H9 (cell line): ENCODE measurements around the gene PPP2R5E. TPM values are rescaled to one million over a fixed set of nuclear protein-coding genes. Genes with fewer than 3 reads are reported as not detected.

Experiments
- DNase-seq: peaks from one replicate; pipeline ENCODE4 v3.0.0-alpha.2; 2017
- H2AFZ ChIP-seq: one replicate; pipeline ENCODE4 v1.6.1; 2013; ENCODE audit warnings: mild to moderate bottlenecking, low read length, control low read depth, moderate library complexity
- H2AK5ac ChIP-seq: 2 replicates; pipeline ENCODE4 v1.6.1; 2013; ENCODE audit warnings: low read length, control low read depth, mixed read lengths; ENCODE audit not compliant: insufficient read length
- H2BK120ac ChIP-seq: one replicate; pipeline ENCODE4 v1.6.1; 2013; ENCODE audit warnings: low read depth, mild to moderate bottlenecking, low read length, control low read depth, inconsistent platforms; ENCODE audit not compliant: poor library complexity, severe bottlenecking
- H2BK12ac ChIP-seq: 2 replicates; pipeline ENCODE4 v1.6.1; 2013; ENCODE audit warnings: low read length, control low read depth, mixed read lengths, low read depth; ENCODE audit not compliant: insufficient read length
- H2BK15ac ChIP-seq: 2 replicates; pipeline ENCODE4 v1.6.1; 2013; ENCODE audit warnings: low read depth, low read length, control low read depth
- H2BK20ac ChIP-seq: one replicate; pipeline ENCODE4 v1.6.1; 2013; ENCODE audit warnings: low read depth, mild to moderate bottlenecking, low read length, control low read depth, inconsistent platforms; ENCODE audit not compliant: poor library complexity, severe bottlenecking
- H2BK5ac ChIP-seq: 2 replicates; pipeline ENCODE4 v1.6.1; 2013; ENCODE audit warnings: low read length, control low read depth, mixed read lengths; ENCODE audit not compliant: insufficient read length
- H3K14ac ChIP-seq: 2 replicates; pipeline ENCODE4 v1.6.1; 2013; ENCODE audit warnings: low read length, control low read depth; ENCODE audit not compliant: insufficient read depth
- H3K18ac ChIP-seq: 2 replicates; pipeline ENCODE4 v1.6.1; 2013; ENCODE audit warnings: low read depth, mild to moderate bottlenecking, mixed read lengths, low read length, control low read depth; ENCODE audit not compliant: insufficient read length
- H3K23ac ChIP-seq: 2 replicates; pipeline ENCODE4 v1.6.1; 2013; ENCODE audit warnings: low read length, control low read depth, mixed read lengths, low read depth; ENCODE audit not compliant: insufficient read length
- H3K23me2 ChIP-seq: 2 replicates; pipeline ENCODE4 v1.6.1; 2013; ENCODE audit warnings: low read depth, mild to moderate bottlenecking, mixed read lengths, low read length, control low read depth; ENCODE audit not compliant: insufficient read length, poor library complexity, severe bottlenecking
- H3K27ac ChIP-seq: 2 replicates; pipeline ENCODE4 v1.5.1; 2013; ENCODE audit warnings: low read length, control low read depth, mixed read lengths, low read depth; ENCODE audit not compliant: insufficient read length
- H3K27me3 ChIP-seq: 2 replicates; pipeline ENCODE4 v1.6.1; 2013; ENCODE audit warnings: low read length, control low read depth, inconsistent platforms; ENCODE audit not compliant: insufficient read depth
- H3K4ac ChIP-seq: 2 replicates; pipeline ENCODE4 v1.6.1; 2013; ENCODE audit warnings: low read depth, mild to moderate bottlenecking, control low read depth, inconsistent platforms, low read length, moderate library complexity
- H3K4me1 ChIP-seq: 2 replicates; pipeline ENCODE4 v1.6.1; 2013; ENCODE audit warnings: low read length, control low read depth, inconsistent platforms; ENCODE audit not compliant: insufficient read depth
- H3K4me2 ChIP-seq: 2 replicates; pipeline ENCODE4 v1.6.1; 2013; ENCODE audit warnings: low read length, control low read depth, mixed read lengths; ENCODE audit not compliant: insufficient read length, insufficient read depth
- H3K56ac ChIP-seq: 2 replicates; pipeline ENCODE4 v1.6.1; 2013; ENCODE audit warnings: low read depth, mild to moderate bottlenecking, mixed read lengths, low read length, control low read depth; ENCODE audit not compliant: insufficient read length
- H3K79me1 ChIP-seq: 2 replicates; pipeline ENCODE4 v1.6.1; 2013; ENCODE audit warnings: low read depth, mild to moderate bottlenecking, moderate library complexity, low read length, control low read depth, inconsistent platforms; ENCODE audit not compliant: insufficient read depth, poor library complexity, severe bottlenecking
- H3K79me2 ChIP-seq: 2 replicates; pipeline ENCODE4 v1.6.1; 2013; ENCODE audit warnings: low read length, control low read depth, inconsistent platforms; ENCODE audit not compliant: insufficient read depth
- H3K9ac ChIP-seq: 2 replicates; pipeline ENCODE4 v1.6.1; 2013; ENCODE audit warnings: low read length, control low read depth, mixed read lengths; ENCODE audit not compliant: insufficient read length; ENCODE audit errors: extremely low read depth
- H3K9me3 ChIP-seq: one replicate; pipeline ENCODE4 v1.6.1; 2013; ENCODE audit warnings: low read depth, low read length, inconsistent platforms; ENCODE audit not compliant: control insufficient read depth
- H3T11ph ChIP-seq: one replicate; pipeline ENCODE4 v1.6.1; 2013; ENCODE audit warnings: mild to moderate bottlenecking, low read length, control low read depth, inconsistent platforms
- H4K20me1 ChIP-seq: one replicate; pipeline ENCODE4 v1.6.1; 2013; ENCODE audit not compliant: control insufficient read depth, insufficient read length, insufficient read depth
- H4K5ac ChIP-seq: 2 replicates; pipeline ENCODE4 v1.6.1; 2013; ENCODE audit warnings: low read depth, mild to moderate bottlenecking, mixed read lengths, low read length, control low read depth; ENCODE audit not compliant: insufficient read length
- H4K8ac ChIP-seq: replicated peaks from 2 replicates; pipeline ENCODE4 v1.6.1; 2013; ENCODE audit warnings: low read length, control low read depth, mixed read lengths, low read depth; ENCODE audit not compliant: insufficient read length
- H4K91ac ChIP-seq: 2 replicates; pipeline ENCODE4 v1.6.1; 2013; ENCODE audit warnings: low read depth, mild to moderate bottlenecking, moderate library complexity, mixed read lengths, low read length, control low read depth; ENCODE audit not compliant: insufficient read length
- H3K27ac Mint-ChIP-seq, 3 experiments: 2 replicates in 2 of 3; 3 replicates in 1 of 3; pipeline ENCODE4 v1.8.0; 2020 to 2021; ENCODE audit warnings: mixed read lengths in 3 of 3, mild to moderate bottlenecking in 1 of 3, moderate library complexity in 1 of 3
- H3K27me3 Mint-ChIP-seq: 2 replicates; pipeline ENCODE4 v1.8.0; 2021; ENCODE audit warnings: low read depth, mild to moderate bottlenecking, moderate library complexity, mixed read lengths
- H3K36me3 Mint-ChIP-seq, 3 experiments: 2 replicates in 2 of 3; 3 replicates in 1 of 3; pipeline ENCODE4 v1.8.0; 2020 to 2021; ENCODE audit warnings: low read depth in 3 of 3, mixed read lengths in 3 of 3; ENCODE audit not compliant: insufficient read depth in 1 of 3
- H3K4me1 Mint-ChIP-seq, 2 experiments: 2 replicates each; pipeline ENCODE4 v1.8.0; 2020; ENCODE audit warnings: mixed read lengths in 2 of 2
- H3K4me3 Mint-ChIP-seq, 2 experiments: 2 replicates in 1 of 2; 3 replicates in 1 of 2; pipeline ENCODE4 v1.8.0; 2020 to 2021; ENCODE audit warnings: mild to moderate bottlenecking in 2 of 2, mixed read lengths in 2 of 2, moderate library complexity in 1 of 2
- H3K9me3 Mint-ChIP-seq, 2 experiments: 2 replicates in 1 of 2; 3 replicates in 1 of 2; pipeline ENCODE4 v1.8.0; 2020; ENCODE audit warnings: mild to moderate bottlenecking in 2 of 2, mixed read lengths in 2 of 2, moderate library complexity in 1 of 2
- WGBS: extraction: QIAGEN DNeasy Blood & Tissue Kit; methylation state at CpG from one replicate; pipeline ENCODE4 v1.1.7; 2013; ENCODE audit warnings: missing lambda C conversion rate, low lambda C conversion rate, mixed read lengths; ENCODE audit not compliant: insufficient read length; ENCODE audit errors: extremely low coverage; 5-methylcytosine and 5-hydroxymethylcytosine counted together
- total RNA-seq: library from RNA; stranded (reverse); gene quantifications from 2 replicates; pipeline ENCODE4 v1.2.1, GENCODE V29; 2021
- TF ChIP-seq, protein P1 (sequence below): fragments of 200-600 bp; sonication (generic); conservative IDR thresholded peaks from 3 replicates; pipeline ENCODE4 v1.8.0; 2021; ENCODE audit warnings: antibody characterized with exemption, mild to moderate bottlenecking

PPP2R5E gene
- total RNA-seq, 1 experiment from 2014 or later = 65.8 TPM

DNA sequence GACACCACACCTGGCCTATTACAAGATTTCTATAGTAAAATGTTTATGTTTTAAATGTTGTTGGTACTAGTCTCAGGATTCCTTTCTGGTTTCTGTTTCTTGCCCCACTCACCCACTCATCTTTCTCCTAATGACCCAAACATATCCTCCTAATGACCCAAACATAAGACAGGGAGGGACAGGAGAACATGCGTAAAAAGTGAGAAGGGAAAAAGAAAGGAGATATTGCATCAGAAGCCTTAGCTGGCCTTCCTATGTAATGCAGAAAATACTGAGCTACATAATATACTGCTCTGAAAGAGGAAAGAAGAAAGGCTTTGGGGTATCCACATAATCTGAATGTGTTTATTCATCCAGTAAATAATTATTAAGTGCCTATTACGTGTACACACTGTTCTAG is 119.8 kb downstream of the PPP2R5E start:
- Histone ChIP-seq H3K9me3 (no peaks in the 10 kb centered on the region), H3K18ac (no peak overlapping the region), H3K27me3 (no peaks in the 10 kb centered on the region), H3K56ac (no peak overlapping the region), H3K27ac (no peak overlapping the region), H2BK20ac (no peak overlapping the region), H2AK5ac (no peak overlapping the region), H2BK5ac (no peak overlapping the region), H3K9ac (no peak overlapping the region), H3K79me2 (no peaks in the 10 kb centered on the region), H3K4me2 (no peak overlapping the region), H2BK12ac (no peak overlapping the region), H2BK120ac (no peak overlapping the region), H3K14ac (no peak overlapping the region), H4K5ac (no peak overlapping the region), H3K23me2 (no peaks in the 10 kb centered on the region), H2AFZ (no peak overlapping the region), H3T11ph (no peak overlapping the region), H4K20me1 (no peaks in the 10 kb centered on the region), H3K4me1 (no peaks in the 10 kb centered on the region), H4K91ac (no peak overlapping the region), H3K4ac (no peak overlapping the region), H4K8ac (no peak overlapping the region), H3K23ac (no peak overlapping the region), H3K79me1 (peaks cover 3% of the 10 kb centered on the region), H2BK15ac (no peak overlapping the region)
- H3K4me1 Mint-ChIP-seq = peaks cover 0 to 7% of the 10 kb centered on the region in 2 experiments; a peak in 1 of 4 replicates
- no peak for DNase-seq
- peaks cover 5 to 19% (median 16%) of the 10 kb centered on the region in 3 experiments; a peak in 5 of 7 replicates for H3K36me3 Mint-ChIP-seq
- TF ChIP-seq, protein P1, sequence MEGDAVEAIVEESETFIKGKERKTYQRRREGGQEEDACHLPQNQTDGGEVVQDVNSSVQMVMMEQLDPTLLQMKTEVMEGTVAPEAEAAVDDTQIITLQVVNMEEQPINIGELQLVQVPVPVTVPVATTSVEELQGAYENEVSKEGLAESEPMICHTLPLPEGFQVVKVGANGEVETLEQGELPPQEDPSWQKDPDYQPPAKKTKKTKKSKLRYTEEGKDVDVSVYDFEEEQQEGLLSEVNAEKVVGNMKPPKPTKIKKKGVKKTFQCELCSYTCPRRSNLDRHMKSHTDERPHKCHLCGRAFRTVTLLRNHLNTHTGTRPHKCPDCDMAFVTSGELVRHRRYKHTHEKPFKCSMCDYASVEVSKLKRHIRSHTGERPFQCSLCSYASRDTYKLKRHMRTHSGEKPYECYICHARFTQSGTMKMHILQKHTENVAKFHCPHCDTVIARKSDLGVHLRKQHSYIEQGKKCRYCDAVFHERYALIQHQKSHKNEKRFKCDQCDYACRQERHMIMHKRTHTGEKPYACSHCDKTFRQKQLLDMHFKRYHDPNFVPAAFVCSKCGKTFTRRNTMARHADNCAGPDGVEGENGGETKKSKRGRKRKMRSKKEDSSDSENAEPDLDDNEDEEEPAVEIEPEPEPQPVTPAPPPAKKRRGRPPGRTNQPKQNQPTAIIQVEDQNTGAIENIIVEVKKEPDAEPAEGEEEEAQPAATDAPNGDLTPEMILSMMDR = no peak
- H3K27ac Mint-ChIP-seq = no peak overlapping the region
- no peak overlapping the region for H3K4me3 Mint-ChIP-seq
- WGBS = no CpG with 5 or more reads among the region's 2 CpGs
- no peaks in the 10 kb centered on the region for H3K9me3 Mint-ChIP-seq
- no peaks in the 10 kb centered on the region for H3K27me3 Mint-ChIP-seq
